CD4-positive, alpha-beta T cell treated with Interleukin-17A for 1 hour (primary cell): ENCODE data around the gene CCDC63.
"Not testable (repeated sequence)": the region's sequence is repeated elsewhere in the genome, so short reads cannot be mapped to it uniquely, and the experiment has no call there.

Experiments used
- DNase-seq: peaks from one replicate; pipeline ENCODE4 v3.0.0-alpha.2; 2020

Gene CCDC63

GRCh38 chr12:110844551-110845338 lies 2.0 kb upstream of the CCDC63 start:
- DNase-seq: no peak

- no peak for DNase-seq
These were observed 1.5 kb upstream of the CCDC63 start for GRCh38 chr12:110845339-110845682.

GRCh38 chr12:110848314-110848923 lies 1.6 kb downstream of the CCDC63 start:
- DNase-seq: no peak

- no peak for DNase-seq
These were observed 2.4 kb downstream of the CCDC63 start for GRCh38 chr12:110849221-110849620.

GRCh38 chr12:110849748-110850403 lies 3.1 kb downstream of the CCDC63 start:
- DNase-seq: no peak

GRCh38 chr12:110850762-110851161 lies 4.0 kb downstream of the CCDC63 start:
- DNase-seq: no peak

GRCh38 chr12:110853836-110854235 lies 7.0 kb downstream of the CCDC63 start:
- DNase-seq: no peak

- no peak for DNase-seq
These were observed 9.8 kb downstream of the CCDC63 start for GRCh38 chr12:110856542-110856941.

GRCh38 chr12:110857528-110857927 lies 10.7 kb downstream of the CCDC63 start:
- DNase-seq: no peak

GRCh38 chr12:110857954-110858353 lies 11.2 kb downstream of the CCDC63 start:
- DNase-seq: not testable (repeated sequence)

GRCh38 chr12:110858848-110859247 lies 12.1 kb downstream of the CCDC63 start:
- no peak for DNase-seq

GRCh38 chr12:110860833-110861296 lies 14.1 kb downstream of the CCDC63 start:
- DNase-seq: no peak

GRCh38 chr12:110861729-110862128 lies 14.9 kb downstream of the CCDC63 start:
- DNase-seq: no peak

GRCh38 chr12:110862329-110862728 lies 15.5 kb downstream of the CCDC63 start:
- DNase-seq: no peak

GRCh38 chr12:110863161-110863560 lies 16.4 kb downstream of the CCDC63 start:
- DNase-seq: no peak

GRCh38 chr12:110865521-110865920 lies 18.7 kb downstream of the CCDC63 start:
- DNase-seq: no peak

GRCh38 chr12:110869026-110869425 lies 22.2 kb downstream of the CCDC63 start:
- DNase-seq: peak; percentile 2

GRCh38 chr12:110869803-110870202 lies 23.0 kb downstream of the CCDC63 start:
- no peak for DNase-seq

- no peak for DNase-seq
These were observed 25.3 kb downstream of the CCDC63 start for GRCh38 chr12:110872100-110872499.

- DNase-seq: no peak
These were observed 27.6 kb downstream of the CCDC63 start for GRCh38 chr12:110874351-110874750.

GRCh38 chr12:110874781-110875180 lies 28.0 kb downstream of the CCDC63 start:
- no peak for DNase-seq

- no peak for DNase-seq
These were observed 33.9 kb downstream of the CCDC63 start for GRCh38 chr12:110880651-110881050.

GRCh38 chr12:110883251-110883650 lies 36.5 kb downstream of the CCDC63 start:
- DNase-seq: no peak
